Nephron (organoid): Measurements from ENCODE around the gene AP3B1.

Source experiments
- H3K27ac Mint-ChIP-seq, 3 experiments: 2 replicates each; pipeline ENCODE4 v1.8.0; 2020; ENCODE audit warnings: mixed read lengths in 3 of 3, mild to moderate bottlenecking in 2 of 3, moderate library complexity in 1 of 3
- H3K27me3 Mint-ChIP-seq: 2 replicates; pipeline ENCODE4 v1.8.0; 2021; ENCODE audit warnings: low read depth, mild to moderate bottlenecking, moderate library complexity, mixed read lengths
- H3K36me3 Mint-ChIP-seq: 2 replicates; pipeline ENCODE4 v1.8.0; 2020; ENCODE audit warnings: low read depth, mixed read lengths
- H3K4me1 Mint-ChIP-seq: 2 replicates; pipeline ENCODE4 v1.8.0; 2020; ENCODE audit warnings: mixed read lengths
- H3K4me3 Mint-ChIP-seq, 3 experiments: 2 replicates each; pipeline ENCODE4 v1.8.0; 2020; ENCODE audit warnings: mild to moderate bottlenecking in 3 of 3, mixed read lengths in 3 of 3, moderate library complexity in 2 of 3
- H3K9me3 Mint-ChIP-seq: 2 replicates; pipeline ENCODE4 v1.8.0; 2020; ENCODE audit warnings: mixed read lengths
- CTCF ChIP-seq, 3 experiments: fragments of 200-600 bp; sonication (generic); IDR thresholded peaks; one replicate each; pipeline ENCODE4 v1.5.0; 2021; ENCODE audit warnings: antibody characterized with exemption in 3 of 3; ENCODE audit not compliant: unreplicated experiment in 3 of 3

Gene AP3B1

GRCh38 chr5:77974576-77974975 lies 319.9 kb downstream of the AP3B1 start:
- Mint-ChIP-seq H3K27ac (no peak overlapping the region), H3K4me1 (peaks cover 12% of the 10 kb centered on the region), H3K36me3 (no peaks in the 10 kb centered on the region), H3K9me3 (peaks cover 2% of the 10 kb centered on the region), H3K4me3 (no peak overlapping the region), H3K27me3 (peaks cover 95% of the 10 kb centered on the region)
- TF ChIP-seq CTCF (IDR thresholded peaks at IDR 0.05; ENCODE audit: unreplicated experiment in 3 of 3), result no peak

GRCh38 chr5:77973253-77973609 lies 321.3 kb downstream of the AP3B1 start:
- Mint-ChIP-seq H3K27ac (no peak overlapping the region), H3K4me1 (peaks cover 12% of the 10 kb centered on the region), H3K27me3 (peaks cover 95% of the 10 kb centered on the region), H3K4me3 (peak overlapping the region; percentile 75 to 77 (median 77)), H3K36me3 (no peaks in the 10 kb centered on the region), H3K9me3 (peaks cover 2% of the 10 kb centered on the region)
- no peak for TF ChIP-seq CTCF (IDR thresholded peaks at IDR 0.05; ENCODE audit: unreplicated experiment in 3 of 3)

GRCh38 chr5:77972469-77973252 lies 321.8 kb downstream of the AP3B1 start:
- TF ChIP-seq CTCF (IDR thresholded peaks at IDR 0.05; ENCODE audit: unreplicated experiment in 3 of 3), result no peak
- no peaks in the 10 kb centered on the region for H3K36me3 Mint-ChIP-seq
- peaks cover 12% of the 10 kb centered on the region for H3K4me1 Mint-ChIP-seq
- H3K4me3 Mint-ChIP-seq, result peak overlapping the region; percentile 75 to 77 (median 77)
- H3K9me3 Mint-ChIP-seq, result peaks cover 2% of the 10 kb centered on the region
- no peak overlapping the region for H3K27ac Mint-ChIP-seq
- H3K27me3 Mint-ChIP-seq, result peaks cover 95% of the 10 kb centered on the region

- Mint-ChIP-seq H3K4me3 (peak overlapping the region; percentile 50 to 76 (median 67)), H3K27ac (no peak overlapping the region), H3K36me3 (no peaks in the 10 kb centered on the region), H3K9me3 (no peaks in the 10 kb centered on the region), H3K4me1 (peaks cover 12% of the 10 kb centered on the region), H3K27me3 (peaks cover 98% of the 10 kb centered on the region)
- no peak for TF ChIP-seq CTCF (IDR thresholded peaks at IDR 0.05; ENCODE audit: unreplicated experiment in 3 of 3)
Observed at GRCh38 chr5:77971776-77972468, 322.6 kb downstream of the AP3B1 start.

- Mint-ChIP-seq H3K36me3 (peaks cover 3% of the 10 kb centered on the region), H3K27ac (no peak overlapping the region), H3K4me3 (no peak overlapping the region), H3K27me3 (peaks cover 98% of the 10 kb centered on the region), H3K9me3 (no peaks in the 10 kb centered on the region), H3K4me1 (peaks cover 12% of the 10 kb centered on the region)
- no peak for TF ChIP-seq CTCF (IDR thresholded peaks at IDR 0.05; ENCODE audit: unreplicated experiment in 3 of 3)
Observed at GRCh38 chr5:77970891-77971290, 323.6 kb downstream of the AP3B1 start.
